OCI-LY7 (cell line): Measurements from ENCODE around the gene SH2D1B.

ENCODE experiments used
- EZH2phosphoT487 ChIP-seq: fragments of 200-600 bp; sonication (generic); IDR thresholded peaks from 2 replicates; pipeline ENCODE4 v1.6.1; 2018; ENCODE audit warnings: low read depth, borderline replicate concordance, mild to moderate bottlenecking, mixed run types, antibody characterized with exemption, low read length, moderate library complexity, mixed read lengths
- TF ChIP-seq, protein P1 (sequence below): fragments of 200-600 bp; sonication (generic); conservative IDR thresholded peaks from 2 replicates; pipeline ENCODE4 v1.5.1; 2014; ENCODE audit warnings: mild to moderate bottlenecking, antibody characterized with exemption, low read length, moderate library complexity, mixed read lengths

DNA sequence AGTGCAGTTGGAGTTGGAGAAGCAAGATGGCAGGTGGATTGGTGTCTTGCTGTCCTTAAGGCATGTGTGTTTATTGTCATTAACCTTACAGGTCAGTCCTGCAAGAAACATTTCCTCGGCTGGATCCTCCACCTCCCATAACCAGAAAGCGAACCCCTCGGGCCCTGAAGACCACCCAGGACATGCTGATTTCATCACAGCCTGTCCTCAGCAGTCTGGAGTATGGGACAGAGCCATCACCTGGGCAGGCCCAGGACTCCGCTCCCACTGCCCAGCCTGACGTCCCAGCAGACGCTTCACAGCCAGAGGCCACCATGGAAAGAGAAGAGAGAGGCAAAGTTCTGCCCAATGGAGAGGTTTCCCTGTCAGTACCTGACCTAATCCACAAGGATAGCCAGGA, 28.8 kb downstream of the SH2D1B start:
- TF ChIP-seq, protein P1, sequence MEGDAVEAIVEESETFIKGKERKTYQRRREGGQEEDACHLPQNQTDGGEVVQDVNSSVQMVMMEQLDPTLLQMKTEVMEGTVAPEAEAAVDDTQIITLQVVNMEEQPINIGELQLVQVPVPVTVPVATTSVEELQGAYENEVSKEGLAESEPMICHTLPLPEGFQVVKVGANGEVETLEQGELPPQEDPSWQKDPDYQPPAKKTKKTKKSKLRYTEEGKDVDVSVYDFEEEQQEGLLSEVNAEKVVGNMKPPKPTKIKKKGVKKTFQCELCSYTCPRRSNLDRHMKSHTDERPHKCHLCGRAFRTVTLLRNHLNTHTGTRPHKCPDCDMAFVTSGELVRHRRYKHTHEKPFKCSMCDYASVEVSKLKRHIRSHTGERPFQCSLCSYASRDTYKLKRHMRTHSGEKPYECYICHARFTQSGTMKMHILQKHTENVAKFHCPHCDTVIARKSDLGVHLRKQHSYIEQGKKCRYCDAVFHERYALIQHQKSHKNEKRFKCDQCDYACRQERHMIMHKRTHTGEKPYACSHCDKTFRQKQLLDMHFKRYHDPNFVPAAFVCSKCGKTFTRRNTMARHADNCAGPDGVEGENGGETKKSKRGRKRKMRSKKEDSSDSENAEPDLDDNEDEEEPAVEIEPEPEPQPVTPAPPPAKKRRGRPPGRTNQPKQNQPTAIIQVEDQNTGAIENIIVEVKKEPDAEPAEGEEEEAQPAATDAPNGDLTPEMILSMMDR, result no peak
- no peak for TF ChIP-seq EZH2phosphoT487
